T-helper 1 cell treated with Interleukin-12 subunit alpha and Interleukin-12 subunit beta and Interleukin-4 antibody, amounts not matched to agents 30 μg/mL and 1 μg/mL, for 36 hours (primary cell): ENCODE measurements around the gene IL1RN.

ENCODE experiments used
- H3K27ac Mint-ChIP-seq: one replicate; pipeline ENCODE4 v1.8.0; 2021; ENCODE audit warnings: mild to moderate bottlenecking, mixed read lengths
- H3K27me3 Mint-ChIP-seq: one replicate; pipeline ENCODE4 v1.8.0; 2021; ENCODE audit warnings: low read depth, mixed read lengths
- H3K36me3 Mint-ChIP-seq: one replicate; pipeline ENCODE4 v1.8.0; 2021; ENCODE audit warnings: low read depth, mixed read lengths
- H3K4me1 Mint-ChIP-seq: one replicate; pipeline ENCODE4 v1.8.0; 2021; ENCODE audit warnings: low read depth, mixed read lengths
- H3K4me3 Mint-ChIP-seq: one replicate; pipeline ENCODE4 v1.8.0; 2021; ENCODE audit warnings: mild to moderate bottlenecking, moderate library complexity, mixed read lengths
- H3K9me3 Mint-ChIP-seq: one replicate; pipeline ENCODE4 v1.8.0; 2021; ENCODE audit warnings: mixed read lengths

The IL1RN gene

GRCh38 chr2:113114224-113114945, 13.0 kb upstream of the IL1RN start:
- H3K36me3 Mint-ChIP-seq = no peaks in the 10 kb centered on the region
- no peaks in the 10 kb centered on the region for H3K9me3 Mint-ChIP-seq
- H3K27ac Mint-ChIP-seq = no peak overlapping the region
- H3K27me3 Mint-ChIP-seq = peaks cover 4% of the 10 kb centered on the region
- H3K4me1 Mint-ChIP-seq = peaks cover 18% of the 10 kb centered on the region
- H3K4me3 Mint-ChIP-seq = no peak overlapping the region

- Mint-ChIP-seq H3K9me3 (no peaks in the 10 kb centered on the region), H3K36me3 (no peaks in the 10 kb centered on the region), H3K27me3 (peaks cover 8% of the 10 kb centered on the region), H3K4me3 (no peak overlapping the region), H3K4me1 (peaks cover 21% of the 10 kb centered on the region), H3K27ac (no peak overlapping the region)
Measured at GRCh38 chr2:113114996-113115395, 12.4 kb upstream of the IL1RN start.

GRCh38 chr2:113116100-113116958, 11.1 kb upstream of the IL1RN start:
- Mint-ChIP-seq H3K4me3 (no peak overlapping the region), H3K9me3 (no peaks in the 10 kb centered on the region), H3K27me3 (peaks cover 8% of the 10 kb centered on the region), H3K36me3 (peaks cover 2% of the 10 kb centered on the region), H3K27ac (peak overlapping the region; percentile 79), H3K4me1 (peaks cover 19% of the 10 kb centered on the region)

- H3K36me3 Mint-ChIP-seq = peaks cover 3% of the 10 kb centered on the region
Measured at GRCh38 chr2:113117541-113118262, 9.7 kb upstream of the IL1RN start.

GRCh38 chr2:113118263-113118657, 9.1 kb upstream of the IL1RN start:
- peak overlapping the region; percentile 32 for H3K27ac Mint-ChIP-seq
- peaks cover 19% of the 10 kb centered on the region for H3K4me1 Mint-ChIP-seq
- H3K27me3 Mint-ChIP-seq = peaks cover 9% of the 10 kb centered on the region

More at GRCh38 chr2:113117541-113118262, 9.7 kb upstream of the IL1RN start:
- H3K9me3 Mint-ChIP-seq = no peaks in the 10 kb centered on the region
- H3K27ac Mint-ChIP-seq = peak overlapping the region; percentile 32
- H3K4me3 Mint-ChIP-seq = no peak overlapping the region
- peaks cover 19% of the 10 kb centered on the region for H3K4me1 Mint-ChIP-seq
- peaks cover 9% of the 10 kb centered on the region for H3K27me3 Mint-ChIP-seq

GRCh38 chr2:113119111-113119510, 8.3 kb upstream of the IL1RN start:
- H3K27me3 Mint-ChIP-seq = peaks cover 9% of the 10 kb centered on the region
- no peaks in the 10 kb centered on the region for H3K9me3 Mint-ChIP-seq
- H3K36me3 Mint-ChIP-seq = peaks cover 5% of the 10 kb centered on the region
- H3K27ac Mint-ChIP-seq = no peak overlapping the region
- H3K4me1 Mint-ChIP-seq = peaks cover 26% of the 10 kb centered on the region
- no peak overlapping the region for H3K4me3 Mint-ChIP-seq

More at GRCh38 chr2:113118263-113118657, 9.1 kb upstream of the IL1RN start:
- no peak overlapping the region for H3K4me3 Mint-ChIP-seq
- H3K36me3 Mint-ChIP-seq = peaks cover 3% of the 10 kb centered on the region
- no peaks in the 10 kb centered on the region for H3K9me3 Mint-ChIP-seq

- H3K9me3 Mint-ChIP-seq = no peaks in the 10 kb centered on the region
- H3K4me3 Mint-ChIP-seq = no peak overlapping the region
- H3K4me1 Mint-ChIP-seq = peaks cover 34% of the 10 kb centered on the region
- peaks cover 5% of the 10 kb centered on the region for H3K36me3 Mint-ChIP-seq
- H3K27me3 Mint-ChIP-seq = peaks cover 9% of the 10 kb centered on the region
- no peak overlapping the region for H3K27ac Mint-ChIP-seq
Measured at GRCh38 chr2:113120861-113121260, 6.5 kb upstream of the IL1RN start.

- Mint-ChIP-seq H3K4me1 (peaks cover 30% of the 10 kb centered on the region), H3K36me3 (peaks cover 5% of the 10 kb centered on the region), H3K27me3 (peaks cover 9% of the 10 kb centered on the region), H3K4me3 (no peak overlapping the region), H3K27ac (no peak overlapping the region), H3K9me3 (no peaks in the 10 kb centered on the region)
Measured at GRCh38 chr2:113122364-113122763, 5.0 kb upstream of the IL1RN start.

- Mint-ChIP-seq H3K9me3 (no peaks in the 10 kb centered on the region), H3K4me1 (peaks cover 26% of the 10 kb centered on the region), H3K36me3 (peaks cover 5% of the 10 kb centered on the region), H3K27me3 (peaks cover 9% of the 10 kb centered on the region), H3K27ac (no peak overlapping the region), H3K4me3 (no peak overlapping the region)
Measured at GRCh38 chr2:113123726-113124125, 3.7 kb upstream of the IL1RN start.

GRCh38 chr2:113124181-113124961, 3.0 kb upstream of the IL1RN start:
- Mint-ChIP-seq H3K27ac (no peak overlapping the region), H3K4me3 (no peak overlapping the region), H3K36me3 (peaks cover 5% of the 10 kb centered on the region), H3K27me3 (peaks cover 9% of the 10 kb centered on the region), H3K4me1 (peaks cover 26% of the 10 kb centered on the region), H3K9me3 (no peaks in the 10 kb centered on the region)

GRCh38 chr2:113124984-113125855, 2.2 kb upstream of the IL1RN start:
- no peak overlapping the region for H3K4me3 Mint-ChIP-seq
- H3K27ac Mint-ChIP-seq = no peak overlapping the region

GRCh38 chr2:113127646-113128570, 510 bp downstream of the IL1RN start:
- Mint-ChIP-seq H3K27ac (no peak overlapping the region), H3K36me3 (peaks cover 2% of the 10 kb centered on the region), H3K27me3 (no peaks in the 10 kb centered on the region), H3K4me1 (peaks cover 22% of the 10 kb centered on the region), H3K9me3 (no peaks in the 10 kb centered on the region), H3K4me3 (no peak overlapping the region)

More at GRCh38 chr2:113124984-113125855, 2.2 kb upstream of the IL1RN start:
- Mint-ChIP-seq H3K4me1 (peaks cover 24% of the 10 kb centered on the region), H3K27me3 (peaks cover 5% of the 10 kb centered on the region), H3K9me3 (no peaks in the 10 kb centered on the region), H3K36me3 (peaks cover 5% of the 10 kb centered on the region)
